NB4 (cell line): ENCODE results near the gene PRKAA2.
"Not testable (repeated sequence)": the region's sequence is repeated elsewhere in the genome, so short reads cannot be mapped to it uniquely, and the experiment has no call there.

Experiments
- POLR2A ChIP-seq: IDR thresholded peaks from 2 replicates; pipeline ENCODE4 v1.6.1; 2011; ENCODE audit warnings: mild to moderate bottlenecking; ENCODE audit not compliant: insufficient read length; ENCODE audit errors: extremely low read depth
- TF ChIP-seq, protein P1 (sequence below): IDR thresholded peaks from 2 replicates; pipeline ENCODE4 v1.6.1; 2011; ENCODE audit warnings: low read depth, low read length

DNA sequence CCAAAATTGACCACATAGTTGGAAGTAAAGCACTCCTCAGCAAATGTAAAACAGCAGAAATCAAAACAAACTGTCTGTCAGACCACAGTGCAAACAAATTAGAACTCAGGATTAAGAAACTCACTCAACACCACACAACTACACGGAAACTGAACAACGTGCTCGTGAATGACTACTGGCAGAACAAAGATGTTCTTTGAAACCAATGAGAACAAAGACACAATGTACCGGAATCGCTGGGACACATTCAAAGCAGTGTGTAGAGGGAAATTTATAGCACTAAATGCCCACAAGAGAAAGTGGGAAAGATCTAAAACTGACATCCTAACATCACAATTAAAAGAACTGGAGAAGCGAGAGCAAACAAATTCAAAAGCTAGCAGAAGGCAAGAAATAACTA lies 34.3 kb upstream of the PRKAA2 start:
- not testable (repeated sequence) for TF ChIP-seq POLR2A
- TF ChIP-seq, protein P1, sequence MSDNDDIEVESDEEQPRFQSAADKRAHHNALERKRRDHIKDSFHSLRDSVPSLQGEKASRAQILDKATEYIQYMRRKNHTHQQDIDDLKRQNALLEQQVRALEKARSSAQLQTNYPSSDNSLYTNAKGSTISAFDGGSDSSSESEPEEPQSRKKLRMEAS, result not testable (repeated sequence)
